Osteocyte (in vitro differentiated cells): ENCODE measurements around the gene GLIS1. TPM values are rescaled to one million over a fixed set of nuclear protein-coding genes. Genes with fewer than 3 reads are reported as not detected.

ENCODE experiments used
- DNase-seq: peaks from one replicate; pipeline ENCODE4 v3.0.0; 2021; ENCODE audit warnings: mixed read lengths; ENCODE audit not compliant: unreplicated experiment; ENCODE audit errors: extremely low spot score
- H3K27ac Mint-ChIP-seq: one replicate; pipeline ENCODE4 v1.8.0; 2021; ENCODE audit warnings: mild to moderate bottlenecking, mixed read lengths; ENCODE audit not compliant: unreplicated experiment
- H3K27me3 Mint-ChIP-seq: one replicate; pipeline ENCODE4 v1.8.0; 2021; ENCODE audit warnings: mixed read lengths; ENCODE audit not compliant: unreplicated experiment
- H3K36me3 Mint-ChIP-seq: one replicate; pipeline ENCODE4 v1.8.0; 2021; ENCODE audit warnings: mixed read lengths; ENCODE audit not compliant: unreplicated experiment
- H3K4me1 Mint-ChIP-seq: one replicate; pipeline ENCODE4 v1.8.0; 2021; ENCODE audit warnings: mixed read lengths; ENCODE audit not compliant: unreplicated experiment
- H3K4me3 Mint-ChIP-seq: one replicate; pipeline ENCODE4 v1.8.0; 2021; ENCODE audit warnings: mild to moderate bottlenecking, moderate library complexity, mixed read lengths; ENCODE audit not compliant: unreplicated experiment
- H3K9me3 Mint-ChIP-seq: one replicate; pipeline ENCODE4 v1.8.0; 2021; ENCODE audit warnings: mixed read lengths; ENCODE audit not compliant: unreplicated experiment
- CTCF ChIP-seq: fragments of 200-600 bp; sonication (generic); IDR thresholded peaks from 2 replicates; pipeline ENCODE4 v1.5.0; 2021; ENCODE audit warnings: antibody characterized with exemption, mild to moderate bottlenecking, moderate library complexity
- total RNA-seq: library from RNA; stranded (reverse); gene quantifications from 2 replicates; pipeline ENCODE4 v1.2.1, GENCODE V29; 2021

GLIS1 gene
- total RNA-seq, 1 donor from 2014 or later: 38.3 TPM

GRCh38 chr1:53614231-53615021 lies 124.5 kb downstream of the GLIS1 start:
- Mint-ChIP-seq H3K27me3 (no peaks in the 10 kb centered on the region), H3K27ac (no peak overlapping the region), H3K4me1 (peaks cover 10% of the 10 kb centered on the region), H3K9me3 (peaks cover 18% of the 10 kb centered on the region), H3K4me3 (no peak overlapping the region), H3K36me3 (peaks cover 15% of the 10 kb centered on the region)
- no peak for TF ChIP-seq CTCF
- DNase-seq: peak; percentile 80

- Mint-ChIP-seq H3K27ac (no peak overlapping the region), H3K4me3 (no peak overlapping the region), H3K27me3 (no peaks in the 10 kb centered on the region), H3K36me3 (peaks cover 15% of the 10 kb centered on the region), H3K4me1 (peaks cover 10% of the 10 kb centered on the region), H3K9me3 (peaks cover 19% of the 10 kb centered on the region)
- DNase-seq: no peak
- no peak for TF ChIP-seq CTCF
Measured at GRCh38 chr1:53608676-53609075, 130.3 kb downstream of the GLIS1 start.

- no peak for DNase-seq
- Mint-ChIP-seq H3K36me3 (peaks cover 15% of the 10 kb centered on the region), H3K4me1 (peaks cover 9% of the 10 kb centered on the region), H3K9me3 (peaks cover 19% of the 10 kb centered on the region), H3K27ac (no peak overlapping the region), H3K4me3 (no peak overlapping the region), H3K27me3 (no peaks in the 10 kb centered on the region)
- TF ChIP-seq CTCF: no peak
Measured at GRCh38 chr1:53608071-53608470, 130.9 kb downstream of the GLIS1 start.

GRCh38 chr1:53606651-53607051 lies 132.3 kb downstream of the GLIS1 start:
- no peak for DNase-seq
- Mint-ChIP-seq H3K27ac (no peak overlapping the region), H3K4me1 (peaks cover 9% of the 10 kb centered on the region)

More at GRCh38 chr1:53606651-53607051, 132.3 kb downstream of the GLIS1 start:
- Mint-ChIP-seq H3K4me3 (no peak overlapping the region), H3K9me3 (peaks cover 16% of the 10 kb centered on the region), H3K27me3 (no peaks in the 10 kb centered on the region), H3K36me3 (peaks cover 12% of the 10 kb centered on the region)
- TF ChIP-seq CTCF: no peak
